Tibial artery (tissue), 4 donors: ENCODE results near the gene HDAC11.
"Not testable (repeated sequence)": the region's sequence is repeated elsewhere in the genome, so short reads cannot be mapped to it uniquely, and the experiment has no call there.

Experiments
- DNase-seq, 2 donors: peaks; one replicate each; pipeline ENCODE4 v3.0.0-alpha.2; 2019
- H3K27ac ChIP-seq, 2 donors: fragments of 200-600 bp; sonication (generic) in 1 of 2; 1 replicate in 1 of 2; 2 replicates in 1 of 2; pipeline ENCODE4 v1.5.1; 2018 to 2019; ENCODE audit warnings: mild to moderate bottlenecking in 1 of 2
- H3K27me3 ChIP-seq, 2 donors: fragments of 200-600 bp; sonication (generic) in 1 of 2; one replicate each; pipeline versions ENCODE4 v1.5.1 to v1.6.0; 2016 to 2019
- H3K36me3 ChIP-seq, 3 donors: fragments of 200-600 bp; sonication (generic) in 2 of 3; one replicate each; pipeline ENCODE4 v1.5.1; 2016 to 2019; ENCODE audit warnings: mild to moderate bottlenecking in 2 of 3
- H3K4me1 ChIP-seq, 4 donors: fragments of 200-600 bp; sonication (generic) in 2 of 4; 1 replicate in 3 of 4; 2 replicates in 1 of 4; pipeline ENCODE4 v1.5.1; 2016 to 2019
- H3K4me3 ChIP-seq, 2 donors: fragments of 200-600 bp; sonication (generic) in 1 of 2; 1 replicate in 1 of 2; 2 replicates in 1 of 2; pipeline ENCODE4 v1.5.1; 2018 to 2019; ENCODE audit warnings: mild to moderate bottlenecking in 2 of 2
- H3K9me3 ChIP-seq, 3 donors: fragments of 200-600 bp; sonication (generic) in 1 of 3; one replicate each; pipeline ENCODE4 v1.5.1; 2016 to 2019
- intact Hi-C: fragments of 100-400 bp; cut with DNase I; formaldehyde crosslinking; loops from one replicate; pipeline ENCODE4 v1.15.0; 2023; ENCODE audit warnings: low total_unique reads
- TF ChIP-seq, protein P1 (sequence below), 2 experiments: fragments of 200-600 bp in 1 of 2; fragments of 450-650 bp in 1 of 2; IDR thresholded peaks; one replicate each; pipeline ENCODE4 v1.5.1; 2017 to 2019; ENCODE audit warnings: antibody characterized with exemption in 2 of 2, mild to moderate bottlenecking in 1 of 2, moderate library complexity in 1 of 2

The HDAC11 gene

DNA sequence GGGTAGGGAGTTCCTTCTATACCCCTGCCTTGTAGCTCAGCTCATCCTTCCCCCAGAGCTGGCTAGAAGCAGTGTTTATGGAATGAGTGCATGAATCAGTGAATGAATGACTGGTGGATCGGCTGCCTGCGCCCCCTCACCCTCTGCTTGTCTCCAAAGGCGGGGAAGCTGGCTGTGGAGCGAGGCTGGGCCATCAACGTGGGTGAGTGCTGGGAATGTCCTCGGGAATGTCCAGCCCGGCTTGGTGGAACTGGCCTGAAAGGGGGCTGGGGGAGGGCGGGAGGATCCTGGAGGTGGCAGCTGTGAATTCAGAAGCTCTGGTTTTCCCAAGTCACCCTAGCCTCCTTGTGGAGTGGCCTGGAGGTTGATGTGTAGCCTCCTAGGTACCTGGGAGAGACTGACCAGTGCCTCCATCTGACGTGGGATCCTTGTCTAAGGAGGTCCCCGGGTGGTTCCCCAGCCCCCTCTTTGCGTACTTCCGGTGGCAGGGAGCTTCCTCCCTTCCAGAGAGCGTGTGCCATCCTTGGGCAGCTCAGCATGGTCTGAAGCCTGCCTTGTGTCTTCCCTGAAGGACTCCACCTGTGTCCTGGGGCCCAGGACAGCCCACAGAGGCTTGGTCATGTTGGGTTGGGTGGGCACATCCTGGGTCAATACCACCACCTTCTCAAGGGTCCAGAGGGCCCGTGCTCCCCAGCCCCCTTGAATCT, 18.4 kb downstream of the HDAC11 start:
- DNase-seq = peak in 1 of 2 donors; percentile 58
- intact Hi-C loops = no loop called here

DNA sequence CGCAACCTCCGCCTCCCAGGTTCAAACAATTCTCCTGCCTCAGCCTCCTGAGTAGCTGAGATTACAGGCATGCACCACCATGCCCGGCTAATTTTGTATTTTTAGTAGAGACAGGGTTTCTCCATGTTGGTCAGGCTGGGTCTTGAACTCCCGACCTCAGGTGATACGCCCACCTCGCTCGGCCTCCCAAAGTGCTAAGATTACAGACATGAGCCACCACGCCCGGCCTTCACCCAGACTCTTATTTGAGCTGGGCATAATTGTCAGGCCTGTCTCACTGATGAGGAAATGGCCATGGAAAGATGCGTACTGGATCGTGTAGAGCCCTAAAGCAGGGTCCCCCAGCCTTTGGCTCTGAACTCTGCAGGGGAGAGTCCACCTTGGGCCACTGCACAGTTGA, 19.1 kb downstream of the HDAC11 start:
- H3K27ac ChIP-seq, DNase-seq, H3K9me3 ChIP-seq, H3K27me3 ChIP-seq, intact Hi-C loops, H3K4me3 ChIP-seq: not testable (repeated sequence)
- Histone ChIP-seq H3K4me1 (peaks cover 3 to 11% (median 6%) of the 10 kb centered on the region in 4 donors), H3K36me3 (peaks cover 0 to 45% (median 25%) of the 10 kb centered on the region in 3 donors)

More for the DNA sequence above, 18.4 kb downstream of the HDAC11 start:
- peaks cover 3 to 11% (median 6%) of the 10 kb centered on the region in 4 donors for H3K4me1 ChIP-seq
- peaks cover 0 to 45% (median 17%) of the 10 kb centered on the region in 3 donors for H3K36me3 ChIP-seq
- no peak overlapping the region for H3K27ac ChIP-seq
- no peaks in the 10 kb centered on the region for H3K9me3 ChIP-seq
- no peak overlapping the region for H3K4me3 ChIP-seq
- H3K27me3 ChIP-seq = no peaks in the 10 kb centered on the region
- TF ChIP-seq, protein P1, sequence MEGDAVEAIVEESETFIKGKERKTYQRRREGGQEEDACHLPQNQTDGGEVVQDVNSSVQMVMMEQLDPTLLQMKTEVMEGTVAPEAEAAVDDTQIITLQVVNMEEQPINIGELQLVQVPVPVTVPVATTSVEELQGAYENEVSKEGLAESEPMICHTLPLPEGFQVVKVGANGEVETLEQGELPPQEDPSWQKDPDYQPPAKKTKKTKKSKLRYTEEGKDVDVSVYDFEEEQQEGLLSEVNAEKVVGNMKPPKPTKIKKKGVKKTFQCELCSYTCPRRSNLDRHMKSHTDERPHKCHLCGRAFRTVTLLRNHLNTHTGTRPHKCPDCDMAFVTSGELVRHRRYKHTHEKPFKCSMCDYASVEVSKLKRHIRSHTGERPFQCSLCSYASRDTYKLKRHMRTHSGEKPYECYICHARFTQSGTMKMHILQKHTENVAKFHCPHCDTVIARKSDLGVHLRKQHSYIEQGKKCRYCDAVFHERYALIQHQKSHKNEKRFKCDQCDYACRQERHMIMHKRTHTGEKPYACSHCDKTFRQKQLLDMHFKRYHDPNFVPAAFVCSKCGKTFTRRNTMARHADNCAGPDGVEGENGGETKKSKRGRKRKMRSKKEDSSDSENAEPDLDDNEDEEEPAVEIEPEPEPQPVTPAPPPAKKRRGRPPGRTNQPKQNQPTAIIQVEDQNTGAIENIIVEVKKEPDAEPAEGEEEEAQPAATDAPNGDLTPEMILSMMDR (IDR thresholded peaks at IDR 0.05) = no peak

DNA sequence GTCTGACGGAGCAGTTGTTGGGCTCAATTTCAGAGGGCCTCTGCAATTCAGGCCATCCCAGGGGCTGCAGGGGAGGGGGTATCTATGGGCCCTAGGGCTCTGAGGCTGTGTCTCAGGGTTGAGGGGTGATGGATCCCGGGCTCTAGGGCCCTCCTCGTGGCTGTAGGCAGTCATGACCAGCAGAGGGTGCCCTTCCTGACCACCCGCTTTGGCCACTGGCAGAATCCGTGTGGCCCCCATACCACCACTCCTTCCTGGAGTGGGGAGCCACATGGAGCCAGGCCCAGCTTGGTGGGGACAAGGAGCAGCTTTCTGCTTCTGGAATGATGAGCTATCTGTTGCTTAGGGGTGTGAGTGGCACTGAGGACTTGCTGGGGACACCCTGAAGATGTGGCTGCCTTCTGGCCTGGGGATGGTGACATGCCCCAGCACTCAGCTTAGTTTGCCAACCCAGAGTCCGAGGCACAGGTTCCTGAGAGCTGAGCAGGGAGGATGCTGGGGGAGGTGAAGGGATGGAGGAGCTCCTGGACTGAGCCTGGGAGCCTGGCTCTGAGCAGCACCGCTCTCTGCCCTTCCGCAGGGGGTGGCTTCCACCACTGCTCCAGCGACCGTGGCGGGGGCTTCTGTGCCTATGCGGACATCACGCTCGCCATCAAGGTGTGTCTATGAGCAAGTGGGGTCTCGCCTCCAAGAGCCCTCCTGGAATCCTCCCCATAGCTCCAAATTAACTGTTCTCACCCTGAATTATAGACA, 20.2 kb downstream of the HDAC11 start:
- Histone ChIP-seq H3K27ac (no peak overlapping the region), H3K4me1 (peaks cover 3 to 11% (median 6%) of the 10 kb centered on the region in 4 donors), H3K9me3 (no peaks in the 10 kb centered on the region), H3K4me3 (no peak overlapping the region), H3K36me3 (peaks cover 0 to 52% (median 25%) of the 10 kb centered on the region in 3 donors), H3K27me3 (no peaks in the 10 kb centered on the region)
- peak in 1 of 2 donors; percentile 65 for DNase-seq
- intact Hi-C loops = no loop called here
- TF ChIP-seq, protein P1 (IDR thresholded peaks at IDR 0.05) = peak in 1 of 2 experiments; percentile 23

DNA sequence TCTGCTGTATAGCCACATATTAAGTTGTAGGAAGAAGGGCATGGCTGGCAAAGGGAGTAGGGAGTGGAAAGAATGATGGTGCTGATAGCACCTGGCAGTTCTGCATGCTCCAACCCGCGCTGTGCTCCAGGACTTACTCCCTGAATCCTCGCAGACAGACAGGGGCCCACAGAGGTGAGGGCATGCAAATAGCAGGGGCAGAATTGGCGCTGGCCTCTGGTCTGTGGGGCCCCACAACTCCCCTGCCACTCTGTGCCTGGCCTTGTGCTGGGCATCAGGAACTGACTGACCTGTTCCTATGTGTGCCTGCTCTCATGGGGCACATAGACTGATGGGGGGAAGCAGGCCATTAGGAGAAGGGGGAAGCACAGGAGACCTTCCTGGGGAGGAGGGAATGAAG, 20.9 kb downstream of the HDAC11 start:
- H3K27ac ChIP-seq = no peak overlapping the region
- TF ChIP-seq, protein P1 (IDR thresholded peaks at IDR 0.05) = no peak
- intact Hi-C loops = no loop called here
- peaks cover 0 to 59% (median 25%) of the 10 kb centered on the region in 3 donors for H3K36me3 ChIP-seq
- H3K27me3 ChIP-seq = no peaks in the 10 kb centered on the region
- H3K9me3 ChIP-seq = no peaks in the 10 kb centered on the region
- no peak overlapping the region for H3K4me3 ChIP-seq
- H3K4me1 ChIP-seq = peaks cover 3 to 8% (median 6%) of the 10 kb centered on the region in 4 donors
- peak in 1 of 2 donors; percentile 48 for DNase-seq

DNA sequence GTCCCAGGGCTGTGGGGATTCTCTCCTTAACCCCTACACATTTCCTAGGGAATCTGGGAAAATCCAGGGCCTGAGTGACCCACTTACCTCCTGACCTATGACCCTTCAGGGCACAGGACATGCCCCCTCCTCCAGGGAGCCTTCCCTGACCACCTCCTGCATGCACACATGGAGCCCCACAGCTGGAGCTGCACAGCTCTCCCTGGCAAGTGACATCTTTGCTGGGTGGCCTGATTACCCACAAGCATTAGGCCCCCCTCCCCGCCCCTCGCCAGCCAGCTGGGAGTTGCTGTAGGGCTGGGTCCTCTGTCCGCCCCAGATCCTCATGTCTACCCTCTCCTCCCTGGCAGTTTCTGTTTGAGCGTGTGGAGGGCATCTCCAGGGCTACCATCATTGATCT, 21.4 kb downstream of the HDAC11 start:
- no peaks in the 10 kb centered on the region for H3K9me3 ChIP-seq
- DNase-seq = no peak
- intact Hi-C loops = no loop called here
- no peak overlapping the region for H3K27ac ChIP-seq
- H3K36me3 ChIP-seq = peaks cover 0 to 60% (median 25%) of the 10 kb centered on the region in 3 donors
- H3K4me3 ChIP-seq = no peak overlapping the region
- H3K27me3 ChIP-seq = no peaks in the 10 kb centered on the region
- peaks cover 2 to 3% (median 3%) of the 10 kb centered on the region in 4 donors for H3K4me1 ChIP-seq
- TF ChIP-seq, protein P1 (IDR thresholded peaks at IDR 0.05) = no peak
